Activated CD8-positive, alpha-beta memory T cell treated with anti-CD3 and anti-CD28 coated beads for 48 hours (primary cell): Measurements from ENCODE around the gene MDFIC.
"Not testable (repeated sequence)": the region's sequence is repeated elsewhere in the genome, so short reads cannot be mapped to it uniquely, and the experiment has no call there.

Source experiments
- DNase-seq, 3 experiments: peaks; one replicate each; pipeline ENCODE4 v3.0.0-alpha.2; 2020; ENCODE audit warnings: low read depth in 2 of 3, low spot score in 2 of 3

The MDFIC gene, protein sequence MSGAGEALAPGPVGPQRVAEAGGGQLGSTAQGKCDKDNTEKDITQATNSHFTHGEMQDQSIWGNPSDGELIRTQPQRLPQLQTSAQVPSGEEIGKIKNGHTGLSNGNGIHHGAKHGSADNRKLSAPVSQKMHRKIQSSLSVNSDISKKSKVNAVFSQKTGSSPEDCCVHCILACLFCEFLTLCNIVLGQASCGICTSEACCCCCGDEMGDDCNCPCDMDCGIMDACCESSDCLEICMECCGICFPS

DNA sequence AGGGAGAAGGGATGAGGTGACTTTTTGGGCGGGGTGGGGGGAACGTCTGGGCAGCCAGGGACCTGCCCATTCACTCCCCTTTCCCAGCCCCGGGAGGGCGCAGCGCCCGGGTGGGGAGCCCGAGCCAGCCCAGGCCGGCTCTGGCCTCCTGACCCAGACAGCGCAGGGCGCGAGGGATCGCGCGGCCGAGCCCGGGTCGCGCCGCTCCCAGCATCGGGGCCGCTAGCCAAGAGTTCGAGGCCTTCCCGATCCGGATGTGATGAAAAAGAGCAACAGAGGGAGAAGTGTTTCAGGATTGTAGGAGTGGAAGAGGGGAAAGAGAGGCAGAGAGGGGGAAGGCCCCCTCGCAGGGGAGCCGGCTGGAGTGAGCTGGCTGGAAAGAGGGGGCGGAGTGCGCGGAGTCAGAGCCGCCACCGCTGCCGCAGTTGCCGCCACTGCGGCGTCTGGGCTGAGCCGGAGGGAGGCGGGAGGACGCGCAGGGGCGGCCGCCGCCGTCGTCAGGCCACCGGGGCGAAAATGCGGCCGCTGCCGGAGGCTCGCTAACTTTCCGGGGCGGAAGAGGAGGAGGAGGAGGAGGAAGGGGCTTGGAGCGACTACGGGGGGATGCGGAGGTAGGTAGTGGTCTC is at the start of gene MDFIC:
MDFIC (plus strand) TSS at position 69 of the 626 bp plus-strand sequence. CDS start 940 bp downstream, outside the sequence.
- peak in 2 of 3 experiments; percentile 45 to 49 for DNase-seq

DNA sequence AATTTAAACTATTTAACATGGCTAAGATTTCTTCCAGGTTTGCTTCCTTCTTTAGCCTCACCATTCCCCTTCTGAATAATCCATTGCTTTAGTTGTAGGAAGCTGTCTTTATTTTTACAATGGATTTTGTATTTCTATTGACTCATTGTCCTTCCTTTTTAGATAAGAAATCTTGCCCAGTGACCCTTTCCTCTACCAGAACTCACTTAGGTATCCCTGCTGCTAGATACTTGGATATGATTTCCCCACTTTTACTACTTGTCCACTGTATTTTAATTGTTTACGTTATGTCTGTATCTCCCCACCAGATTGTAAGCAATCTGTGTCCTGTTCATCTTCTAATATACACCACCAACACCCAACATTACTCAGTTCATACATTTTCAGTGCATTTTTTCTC is 47.7 kb upstream of the MDFIC start:
- no peak for DNase-seq

DNA sequence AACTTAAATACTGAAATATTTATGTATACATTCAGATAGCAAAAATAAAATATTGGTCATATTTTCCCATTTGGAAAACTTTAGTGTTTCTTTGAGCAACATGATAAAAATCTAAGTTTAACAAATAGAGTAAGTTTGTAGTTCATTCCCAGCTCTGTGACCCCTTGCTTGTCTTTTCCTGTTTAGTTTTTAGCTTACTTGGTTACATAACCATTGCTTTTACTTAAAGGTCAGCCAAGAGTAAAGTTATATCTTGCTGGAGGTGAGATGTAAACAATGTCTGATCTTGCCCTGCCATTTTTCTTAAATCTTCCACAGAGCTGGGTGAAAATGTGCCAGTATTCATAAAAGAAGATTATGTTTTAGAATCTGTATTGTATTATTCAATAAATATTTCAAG is 46.7 kb upstream of the MDFIC start:
- DNase-seq = no peak

DNA sequence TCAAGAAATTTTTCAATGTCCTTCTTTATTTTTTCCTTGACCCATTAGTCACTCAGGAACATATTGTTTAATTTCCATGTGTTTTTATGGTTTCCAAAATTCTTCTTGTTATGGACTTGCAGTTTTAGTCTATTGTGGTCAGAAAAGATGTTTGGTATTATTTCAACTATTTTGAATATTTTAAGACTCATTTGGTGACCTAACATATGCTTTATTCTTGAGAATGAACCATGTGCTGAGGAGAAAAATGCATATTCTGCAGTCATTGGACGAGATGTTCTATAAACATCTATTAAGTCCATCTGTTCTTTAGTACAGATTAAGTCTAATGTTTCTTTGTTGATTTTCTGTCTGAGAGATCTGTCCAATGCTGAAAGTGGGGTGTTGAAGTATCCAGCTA is 42.3 kb upstream of the MDFIC start:
- no peak for DNase-seq

DNA sequence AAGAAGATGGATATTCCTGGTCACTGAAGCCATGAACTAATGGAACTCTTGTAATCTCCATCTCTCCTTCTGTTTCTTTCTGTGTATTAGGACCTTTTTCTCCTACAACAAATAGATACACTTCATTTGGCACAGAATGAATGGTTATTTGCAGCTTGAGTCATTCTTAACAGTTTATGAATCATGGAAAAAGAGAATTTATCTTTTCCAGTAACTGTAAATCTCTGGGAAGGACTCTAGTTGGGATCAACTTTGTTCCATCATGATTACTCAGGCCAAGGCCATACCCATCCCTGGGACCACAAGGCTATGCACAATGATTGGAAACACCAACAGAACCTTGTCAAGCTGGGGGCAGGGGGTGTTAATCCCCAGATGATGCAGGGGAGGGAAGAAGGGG is 36.1 kb upstream of the MDFIC start:
- DNase-seq = no peak

DNA sequence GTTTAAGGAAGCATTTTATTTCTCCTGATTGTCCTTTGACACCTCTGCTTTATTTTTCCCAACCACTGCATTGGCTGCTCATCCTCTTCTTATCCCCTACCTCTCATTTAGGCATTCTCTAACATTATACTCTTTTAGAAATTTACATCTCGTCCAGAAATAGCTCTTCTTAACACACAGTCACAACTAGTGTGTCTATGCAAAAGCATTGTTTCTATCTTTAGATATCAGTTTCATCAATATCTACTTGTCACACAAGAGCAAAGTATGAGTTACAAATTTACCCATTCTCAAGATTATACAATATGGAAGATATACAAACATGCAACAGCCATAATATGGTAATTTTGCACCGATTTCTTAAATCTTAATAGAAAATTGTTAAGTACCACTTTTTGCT is 35.7 kb upstream of the MDFIC start:
- DNase-seq = no peak

DNA sequence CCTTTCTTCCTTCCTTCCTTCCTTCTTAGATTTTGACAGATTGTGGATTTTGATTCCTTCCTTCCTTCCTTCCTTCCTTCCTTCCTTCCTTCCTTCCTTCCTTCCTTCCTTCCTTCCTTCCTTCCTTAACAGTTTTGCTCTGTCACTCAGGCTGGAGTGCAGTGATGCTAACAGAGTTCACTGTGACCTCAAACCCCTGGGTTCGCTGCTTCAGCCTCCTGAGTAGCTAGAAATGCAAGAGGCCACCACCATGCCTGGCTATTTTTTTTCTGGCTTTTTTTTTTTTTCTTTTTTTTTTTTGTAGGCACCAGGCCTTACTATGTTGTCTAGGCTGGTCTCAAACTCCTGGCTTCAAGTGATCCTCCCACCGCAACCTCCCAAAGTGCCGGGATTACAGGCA is 32.8 kb upstream of the MDFIC start:
- DNase-seq = not testable (repeated sequence)

DNA sequence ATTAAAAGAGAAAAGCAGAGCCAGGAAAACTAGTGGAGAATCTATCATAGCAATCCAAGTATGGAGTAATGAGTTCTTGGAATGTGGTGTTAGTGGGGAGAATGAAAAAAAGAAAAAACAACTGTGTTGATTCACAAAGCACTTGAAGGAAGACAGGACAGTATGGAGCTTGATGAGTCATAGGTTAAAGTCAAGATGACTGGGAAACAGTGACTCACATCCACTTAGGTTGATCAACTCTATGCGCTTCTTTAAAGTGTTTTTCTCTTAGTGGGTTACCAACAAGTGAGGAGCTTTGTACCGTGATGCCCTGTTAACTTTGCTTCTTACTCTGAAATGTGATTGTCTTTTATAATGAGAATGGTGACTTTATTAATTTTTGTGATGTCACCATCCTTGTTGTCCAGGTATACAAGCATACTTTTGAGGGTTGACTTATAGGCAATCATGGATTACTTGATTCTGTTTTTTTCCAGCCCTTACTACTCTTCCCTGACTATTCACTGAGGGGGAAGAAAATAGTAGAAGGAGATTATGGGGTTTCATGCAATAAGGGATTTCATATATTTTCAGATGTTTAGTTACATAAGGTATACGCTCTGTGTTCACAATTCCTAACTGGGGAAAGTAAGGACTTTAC is 32.1 kb upstream of the MDFIC start:
- no peak for DNase-seq

DNA sequence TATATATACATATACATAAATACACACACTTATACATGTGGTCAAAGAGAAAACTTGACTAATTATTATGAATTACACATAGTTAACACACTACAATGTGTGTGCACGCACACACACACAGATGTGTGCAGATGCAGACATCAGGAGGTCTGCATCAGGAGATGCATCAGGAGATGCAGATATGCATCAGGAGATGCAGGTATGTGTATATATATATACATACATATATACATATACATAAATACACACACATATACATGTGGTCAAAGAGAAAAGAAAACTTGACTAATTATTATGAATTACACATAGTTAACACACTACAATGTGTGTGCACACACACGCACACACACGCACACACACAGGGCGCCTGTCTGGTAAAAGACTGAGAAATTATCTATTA is 31.3 kb upstream of the MDFIC start:
- DNase-seq = no peak

DNA sequence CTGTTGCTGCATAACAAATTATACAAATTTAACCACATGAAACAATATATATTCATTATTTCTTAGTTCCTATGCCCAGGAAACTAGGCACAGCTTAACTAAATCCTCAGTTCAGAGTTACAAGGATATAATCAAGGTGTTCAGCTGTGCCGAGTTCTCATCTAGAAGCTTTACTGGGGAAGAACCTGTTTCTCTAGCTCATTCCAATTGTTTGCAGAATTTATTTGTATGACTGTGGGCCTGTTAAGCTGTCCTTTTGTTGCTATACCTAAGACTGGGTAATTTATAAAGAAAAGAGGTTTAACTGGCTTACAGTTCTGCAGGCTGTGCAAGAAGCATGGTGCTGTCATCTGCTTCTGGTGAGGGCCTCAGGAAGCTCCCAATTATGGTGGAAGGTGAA is 21.8 kb upstream of the MDFIC start:
- no peak for DNase-seq

DNA sequence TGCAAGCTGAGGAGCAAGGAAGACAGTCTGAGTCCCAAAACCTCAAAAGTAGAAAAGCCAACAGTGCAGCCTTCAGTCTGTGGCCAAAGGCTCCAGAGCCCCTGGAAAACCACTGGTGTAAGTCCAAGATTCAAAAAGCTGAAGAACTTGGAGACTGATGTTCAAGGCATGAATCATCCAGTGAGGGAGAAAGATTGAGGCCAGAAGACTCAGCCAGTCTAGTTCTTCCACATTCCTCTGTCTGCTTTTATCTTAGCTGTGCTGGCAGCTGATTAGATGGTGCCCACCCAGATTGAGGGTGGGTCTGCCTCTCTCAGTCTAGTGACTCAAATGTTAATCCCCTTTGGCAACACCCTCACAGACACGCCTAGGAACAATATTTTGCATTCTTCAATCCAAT is 20.1 kb upstream of the MDFIC start:
- DNase-seq = no peak

DNA sequence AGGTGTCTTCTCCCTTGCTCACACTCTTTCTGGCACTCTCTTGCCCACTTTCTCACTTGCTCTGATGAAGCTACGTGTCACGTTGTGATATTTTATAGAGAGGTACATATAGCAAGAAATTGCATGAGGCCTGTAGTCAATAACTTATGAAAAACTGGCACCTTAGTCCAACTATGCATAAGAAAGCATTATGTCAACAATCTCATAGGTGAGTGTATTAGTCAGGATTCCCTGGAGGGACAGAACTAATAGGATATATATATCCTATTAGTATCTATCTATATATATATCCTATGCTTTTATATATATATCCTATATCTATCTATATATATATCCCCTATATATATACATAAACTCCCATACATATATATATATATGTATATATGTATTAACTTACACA is 18.8 kb upstream of the MDFIC start:
- DNase-seq = no peak

DNA sequence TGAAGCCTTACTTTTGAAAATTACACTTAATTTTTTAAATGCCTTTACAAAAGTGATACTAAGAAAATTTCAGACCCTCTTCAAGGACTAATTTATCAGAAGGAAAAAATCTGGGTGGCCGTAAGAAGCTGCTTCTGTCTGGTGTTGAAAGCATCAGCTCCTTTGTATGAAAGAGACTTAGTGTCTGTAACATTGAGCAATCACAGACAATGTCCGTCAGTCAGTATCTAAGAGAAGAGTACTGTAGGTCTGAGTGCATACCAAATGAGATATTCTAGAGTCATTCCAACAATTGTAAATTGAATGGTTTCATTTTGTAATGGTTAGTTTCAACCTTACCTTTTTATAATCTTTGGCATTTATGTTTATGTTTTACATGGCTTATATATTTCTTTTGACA is 11.1 kb upstream of the MDFIC start:
- no peak for DNase-seq

DNA sequence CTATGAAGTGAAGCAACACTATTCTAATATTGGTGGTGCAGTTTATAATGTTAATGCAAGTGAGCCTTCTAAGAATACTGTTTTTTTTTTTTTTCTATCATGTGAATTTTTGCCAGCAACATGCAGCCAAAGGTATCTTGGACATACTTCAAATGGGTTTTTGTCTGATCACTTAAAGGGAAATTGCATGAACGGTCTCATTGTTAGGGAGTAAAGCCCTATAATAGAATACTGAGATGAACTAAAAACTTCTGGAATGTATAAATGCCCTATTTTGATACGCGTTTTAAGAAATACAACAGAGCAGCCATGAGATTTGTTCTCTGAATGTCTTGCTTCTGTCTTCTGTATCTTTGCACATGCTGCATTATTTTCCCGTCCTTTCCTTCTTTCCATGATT is 10.5 kb upstream of the MDFIC start:
- DNase-seq = no peak

DNA sequence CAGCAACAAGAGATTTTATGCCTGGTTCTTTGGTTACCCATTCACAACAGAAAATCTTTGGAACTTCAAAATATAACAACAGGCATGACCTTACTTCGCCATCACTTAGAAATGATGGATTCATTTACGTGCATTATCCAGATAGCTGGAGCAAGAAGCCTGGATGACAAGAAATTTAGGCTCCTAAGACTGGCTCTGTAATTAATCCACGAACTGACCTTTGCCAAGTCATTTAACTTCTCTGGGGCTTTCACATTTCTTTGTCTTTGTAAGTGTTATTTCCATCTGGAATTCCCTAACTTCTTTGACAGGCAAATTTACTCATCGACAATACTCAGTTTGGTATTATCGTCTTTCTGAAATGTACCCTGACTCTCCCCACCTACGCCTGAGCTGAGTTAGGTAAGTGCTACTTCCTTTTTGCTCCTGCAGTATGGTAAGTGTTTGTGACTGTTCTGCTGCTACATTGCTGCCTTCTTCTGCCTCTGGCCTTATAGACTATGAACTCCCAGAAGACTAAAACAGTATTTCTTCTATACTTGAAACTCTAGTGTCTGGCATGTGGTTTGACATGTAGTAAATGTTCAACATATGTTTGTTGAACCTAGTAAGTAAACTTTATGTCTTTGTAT is 5.5 kb upstream of the MDFIC start:
- no peak for DNase-seq

DNA sequence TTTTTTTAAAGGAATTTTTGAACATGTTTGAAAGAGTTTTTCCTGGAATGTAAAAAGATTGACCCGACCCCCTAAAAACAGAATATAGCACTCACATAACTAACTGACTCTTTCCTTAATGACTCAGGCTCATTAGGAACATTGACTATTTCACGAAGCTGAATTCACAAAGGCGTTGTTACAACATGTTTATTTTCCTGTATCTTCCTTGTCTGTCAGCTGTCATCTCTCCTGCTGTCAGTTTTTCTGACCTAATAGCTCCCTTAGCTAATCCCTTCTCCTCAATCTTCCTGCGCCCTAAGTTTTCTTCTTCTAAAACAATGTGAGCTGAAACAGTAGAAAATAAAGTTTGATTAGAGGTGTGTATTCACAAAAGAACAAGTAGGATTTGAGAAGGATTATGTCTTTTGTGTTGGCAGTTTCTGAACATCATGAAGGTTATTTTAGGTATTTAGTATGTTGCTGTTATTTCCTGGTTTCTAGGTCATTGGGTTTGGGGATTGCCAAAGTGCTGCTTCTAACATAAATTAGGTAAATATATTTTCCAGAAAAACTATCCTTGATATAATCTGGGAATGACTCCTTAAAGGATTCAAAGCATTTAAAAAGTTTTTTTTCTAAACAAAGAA is 4.6 kb upstream of the MDFIC start:
- no peak for DNase-seq

DNA sequence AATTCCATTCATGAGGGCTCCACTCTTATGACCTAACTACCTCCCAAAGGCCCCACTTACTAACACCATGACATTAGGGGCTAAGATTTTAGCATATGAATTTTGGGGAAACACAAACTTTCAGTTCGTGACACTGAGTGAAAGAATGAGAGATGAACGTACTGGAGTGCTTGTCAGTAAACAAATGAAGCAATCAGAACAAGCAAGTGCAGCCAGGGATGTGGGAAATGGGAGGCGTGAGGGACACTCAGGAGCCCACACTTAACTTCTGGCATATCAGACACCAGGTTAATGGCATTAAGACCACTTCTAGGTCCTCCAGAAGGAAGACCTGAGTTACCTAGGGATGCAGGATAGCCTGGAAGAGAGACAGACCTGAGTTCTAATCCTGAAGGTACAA is 2.3 kb upstream of the MDFIC start:
- DNase-seq = no peak

DNA sequence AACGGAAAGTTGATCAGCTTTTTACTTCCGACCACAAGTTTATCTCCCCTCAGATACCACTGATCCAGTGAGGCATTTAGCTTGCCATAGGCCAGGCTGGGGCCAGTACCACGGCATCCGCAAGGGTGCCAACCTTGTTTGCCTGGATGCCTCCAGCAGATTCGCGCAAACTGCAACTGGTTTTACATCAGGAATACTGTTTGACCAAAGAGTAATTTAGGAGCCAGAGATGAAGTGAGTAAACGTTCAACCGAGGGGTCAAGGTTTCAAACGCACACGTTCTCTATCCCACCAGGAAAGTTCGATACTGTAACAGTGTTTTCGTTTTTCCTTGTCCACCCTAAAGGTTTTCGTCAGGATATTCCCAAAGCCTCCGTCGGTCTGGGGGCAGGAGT is 266 bp upstream of the MDFIC start:
- DNase-seq = no peak

DNA sequence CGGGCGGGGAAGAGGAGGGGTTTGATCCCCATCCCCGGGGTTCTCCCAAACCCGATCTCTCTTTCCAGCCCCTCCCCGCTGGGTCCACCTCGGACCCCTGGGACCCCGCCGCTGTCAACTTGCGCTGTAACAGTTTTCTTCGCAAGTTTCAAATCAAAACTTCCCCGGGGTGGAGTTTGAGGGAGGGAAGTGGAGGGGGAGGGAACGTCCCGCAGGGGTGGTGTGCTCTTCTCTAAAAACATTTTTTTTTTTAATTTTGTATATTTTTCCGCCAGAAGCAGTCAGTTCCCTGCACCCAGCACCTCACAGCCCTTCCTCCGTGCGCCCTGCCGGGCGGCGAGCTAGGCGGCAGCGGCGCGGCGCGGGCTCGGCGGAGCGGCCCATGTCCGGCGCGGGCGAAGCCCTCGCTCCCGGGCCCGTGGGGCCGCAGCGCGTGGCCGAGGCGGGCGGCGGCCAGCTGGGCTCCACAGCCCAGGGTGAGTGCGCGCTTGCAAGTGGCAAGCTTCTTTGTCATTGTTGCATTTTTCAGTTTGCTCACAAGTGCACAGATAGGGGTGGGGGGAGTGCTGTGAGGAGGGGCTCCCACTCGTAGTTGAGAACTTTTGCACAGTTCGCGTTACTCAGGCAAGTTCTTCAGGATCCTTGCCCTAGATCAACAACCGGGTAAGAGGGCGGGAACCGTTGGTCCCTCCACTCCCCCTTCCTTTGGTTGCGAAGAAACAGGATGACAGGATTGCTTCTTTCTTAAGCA is 933 bp downstream of the MDFIC start:
- DNase-seq = no peak

DNA sequence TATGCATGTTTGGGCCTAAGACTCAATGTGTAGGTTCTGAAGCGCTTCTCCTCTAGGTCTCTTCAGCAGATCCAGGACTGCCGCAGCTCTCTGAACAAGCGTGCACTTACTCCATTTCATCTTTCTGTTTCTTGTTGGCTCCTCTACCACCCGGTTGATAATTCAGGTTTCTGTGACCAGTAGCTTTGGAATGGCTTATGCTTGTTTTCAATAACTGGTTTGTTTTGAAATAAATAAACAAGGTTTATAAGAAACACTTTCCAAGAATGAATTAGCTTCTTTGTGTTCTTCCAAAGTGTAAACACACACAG is 1.5 kb downstream of the MDFIC start:
- no peak for DNase-seq

DNA sequence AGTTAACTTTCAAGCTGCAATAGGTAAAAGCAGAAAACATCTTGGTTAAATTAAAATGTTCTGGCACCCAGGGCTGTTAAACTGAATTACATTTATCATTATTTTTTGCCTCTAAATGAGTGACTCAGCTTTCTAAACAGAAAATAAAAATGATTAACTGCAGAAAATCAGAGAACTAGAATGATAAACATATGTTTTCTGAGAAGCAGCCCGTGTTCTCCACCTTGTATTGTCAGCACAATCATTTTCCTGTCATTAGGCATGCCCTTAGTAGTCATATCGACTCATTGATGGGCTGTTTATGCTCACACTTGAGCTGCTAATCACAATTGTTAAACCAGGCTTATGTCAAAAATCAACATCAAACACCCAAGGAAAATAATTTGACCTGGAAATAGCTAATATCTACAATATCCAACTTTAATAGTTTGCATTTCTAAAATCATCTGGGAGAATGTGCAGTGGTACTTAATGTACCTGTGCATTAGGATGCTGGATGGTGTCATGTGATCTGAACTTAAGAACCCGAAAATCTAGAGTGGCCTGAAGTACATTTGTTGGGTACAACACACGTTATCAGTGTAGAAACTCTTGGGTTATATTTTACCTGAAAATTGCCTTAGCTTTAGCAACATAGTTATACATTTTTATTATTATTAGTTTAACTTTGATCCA is 2.3 kb downstream of the MDFIC start:
- no peak for DNase-seq
